Subcutaneous abdominal adipose tissue (tissue), 5 donors: ENCODE measurements around the gene WNT9B.

ENCODE experiments used
- H3K27ac ChIP-seq: one replicate; pipeline ENCODE4 v1.7.0; 2013; ENCODE audit warnings: low read depth, mild to moderate bottlenecking, inconsistent platforms, low read length, moderate library complexity
- H3K27me3 ChIP-seq, 5 donors: one replicate each; pipeline ENCODE4 v1.7.0; 2013; ENCODE audit warnings: low read length in 5 of 5, inconsistent platforms in 1 of 5; ENCODE audit not compliant: control insufficient read depth in 5 of 5, insufficient read depth in 4 of 5
- H3K36me3 ChIP-seq, 5 donors: one replicate each; pipeline ENCODE4 v1.7.0; 2013; ENCODE audit warnings: low read length in 5 of 5; ENCODE audit not compliant: control insufficient read depth in 5 of 5, insufficient read depth in 5 of 5
- H3K4me1 ChIP-seq, 5 donors: one replicate each; pipeline ENCODE4 v1.7.0; 2013; ENCODE audit warnings: low read length in 5 of 5, mild to moderate bottlenecking in 3 of 5, moderate library complexity in 1 of 5; ENCODE audit not compliant: control insufficient read depth in 5 of 5, insufficient read depth in 5 of 5
- H3K4me3 ChIP-seq, 5 donors: one replicate each; pipeline ENCODE4 v1.7.0; 2013; ENCODE audit warnings: low read length in 5 of 5, low read depth in 1 of 5
- H3K9ac ChIP-seq, 5 donors: one replicate each; pipeline ENCODE4 v1.7.0; 2013; ENCODE audit warnings: low read length in 5 of 5, mild to moderate bottlenecking in 4 of 5, moderate library complexity in 3 of 5
- H3K9me3 ChIP-seq, 5 donors: one replicate each; pipeline ENCODE4 v1.7.0; 2013; ENCODE audit warnings: low read length in 5 of 5; ENCODE audit not compliant: control insufficient read depth in 5 of 5
- donor health status: healthy.
- donor health status: healthy.
- donor health status: healthy.
- donor health status: healthy.
- donor health status: healthy.

Gene WNT9B

GRCh38 chr17:46822388-46822921, 28.9 kb upstream of the WNT9B start:
- Histone ChIP-seq H3K9ac (no peak overlapping the region), H3K9me3 (peaks cover 0 to 5% (median 0%) of the 10 kb centered on the region in 5 donors), H3K4me3 (no peak overlapping the region), H3K36me3 (no peaks in the 10 kb centered on the region), H3K27me3 (peaks cover 41 to 60% (median 49%) of the 10 kb centered on the region in 5 donors), H3K27ac (no peak overlapping the region), H3K4me1 (peaks cover 2 to 27% (median 19%) of the 10 kb centered on the region in 5 donors)

- Histone ChIP-seq H3K9me3 (peaks cover 0 to 5% (median 0%) of the 10 kb centered on the region in 5 donors), H3K36me3 (no peaks in the 10 kb centered on the region), H3K27me3 (peaks cover 35 to 50% (median 40%) of the 10 kb centered on the region in 5 donors), H3K4me1 (peaks cover 2 to 23% (median 15%) of the 10 kb centered on the region in 5 donors), H3K4me3 (no peak overlapping the region), H3K9ac (no peak overlapping the region), H3K27ac (no peak overlapping the region)
These were observed 27.7 kb upstream of the WNT9B start for GRCh38 chr17:46823657-46824056.

GRCh38 chr17:46826116-46826515, 25.3 kb upstream of the WNT9B start:
- Histone ChIP-seq H3K9me3 (peaks cover 0 to 5% (median 0%) of the 10 kb centered on the region in 5 donors), H3K9ac (no peak overlapping the region), H3K27me3 (peaks cover 16 to 26% (median 17%) of the 10 kb centered on the region in 5 donors), H3K4me3 (no peak overlapping the region), H3K4me1 (peaks cover 0 to 18% (median under 1%) of the 10 kb centered on the region in 5 donors), H3K27ac (no peak overlapping the region), H3K36me3 (no peaks in the 10 kb centered on the region)

- Histone ChIP-seq H3K4me3 (no peak overlapping the region), H3K9me3 (peaks cover 0 to 5% (median 0%) of the 10 kb centered on the region in 5 donors), H3K9ac (no peak overlapping the region), H3K27me3 (peaks cover 4 to 14% (median 6%) of the 10 kb centered on the region in 5 donors), H3K36me3 (no peaks in the 10 kb centered on the region), H3K27ac (no peak overlapping the region), H3K4me1 (peaks cover 0 to 24% (median 12%) of the 10 kb centered on the region in 5 donors)
These were observed 24.1 kb upstream of the WNT9B start for GRCh38 chr17:46827274-46827673.

GRCh38 chr17:46831573-46832330, 19.6 kb upstream of the WNT9B start:
- no peaks in the 10 kb centered on the region for H3K36me3 ChIP-seq
- H3K4me3 ChIP-seq, result peak overlapping the region in 4 of 5 donors; percentile 3 to 48 (median 34)
- peaks cover 0 to 5% (median 0%) of the 10 kb centered on the region in 5 donors for H3K9me3 ChIP-seq
- peak overlapping the region; percentile 30 for H3K27ac ChIP-seq
- peaks cover 0 to 38% (median 20%) of the 10 kb centered on the region in 5 donors for H3K4me1 ChIP-seq
- no peaks in the 10 kb centered on the region for H3K27me3 ChIP-seq
- peak overlapping the region in 1 of 5 donors; percentile 61 for H3K9ac ChIP-seq

- H3K27me3 ChIP-seq, result peaks cover 0 to 3% (median 0%) of the 10 kb centered on the region in 5 donors
- H3K4me1 ChIP-seq, result peaks cover 0 to 38% (median 20%) of the 10 kb centered on the region in 5 donors
- H3K9ac ChIP-seq, result peak overlapping the region in 2 of 5 donors; percentile 5 to 66
- H3K27ac ChIP-seq, result peak overlapping the region; percentile 30
- peaks cover 0 to 2% (median 0%) of the 10 kb centered on the region in 5 donors for H3K9me3 ChIP-seq
- no peaks in the 10 kb centered on the region for H3K36me3 ChIP-seq
- peak overlapping the region in 2 of 5 donors; percentile 42 to 44 for H3K4me3 ChIP-seq
These were observed 19.0 kb upstream of the WNT9B start for GRCh38 chr17:46832331-46832821.

GRCh38 chr17:46832945-46833839, 18.2 kb upstream of the WNT9B start:
- peak overlapping the region in 2 of 5 donors; percentile 5 to 66 for H3K9ac ChIP-seq
- H3K36me3 ChIP-seq, result no peaks in the 10 kb centered on the region
- H3K9me3 ChIP-seq, result no peaks in the 10 kb centered on the region
- peaks cover 0 to 5% (median 3%) of the 10 kb centered on the region in 5 donors for H3K27me3 ChIP-seq
- peak overlapping the region in 2 of 5 donors; percentile 3 to 44 for H3K4me3 ChIP-seq
- peaks cover 0 to 38% (median 20%) of the 10 kb centered on the region in 5 donors for H3K4me1 ChIP-seq
- peak overlapping the region; percentile 55 for H3K27ac ChIP-seq

- no peaks in the 10 kb centered on the region for H3K9me3 ChIP-seq
- no peak overlapping the region for H3K27ac ChIP-seq
- peak overlapping the region in 1 of 5 donors; percentile 13 for H3K9ac ChIP-seq
- peaks cover 0 to 5% (median 3%) of the 10 kb centered on the region in 5 donors for H3K27me3 ChIP-seq
- H3K4me1 ChIP-seq, result peaks cover 0 to 38% (median 20%) of the 10 kb centered on the region in 5 donors
- no peaks in the 10 kb centered on the region for H3K36me3 ChIP-seq
- H3K4me3 ChIP-seq, result no peak overlapping the region
These were observed 17.6 kb upstream of the WNT9B start for GRCh38 chr17:46833840-46834208.

- Histone ChIP-seq H3K4me1 (peaks cover 0 to 35% (median 20%) of the 10 kb centered on the region in 5 donors), H3K27me3 (peaks cover 0 to 5% (median 3%) of the 10 kb centered on the region in 5 donors), H3K36me3 (no peaks in the 10 kb centered on the region), H3K27ac (no peak overlapping the region), H3K9ac (no peak overlapping the region), H3K9me3 (no peaks in the 10 kb centered on the region), H3K4me3 (no peak overlapping the region)
These were observed 16.5 kb upstream of the WNT9B start for GRCh38 chr17:46834846-46835245.
